K562 (cell line): ENCODE data around the gene CXCR6. TPM values are rescaled to one million over a fixed set of nuclear protein-coding genes. Genes with fewer than 3 reads are reported as not detected.

ENCODE experiments used
- ATAC-seq: fragments of 200-7000 bp; cut with Tn5 transposase; 3 replicates; pipeline ENCODE4 v1.9.1; 2020; ENCODE audit warnings: moderate library complexity
- BruUV-seq: library from RNA; stranded (reverse); fragments of 400-500 nt; replicated peaks from 2 replicates; lab custom pipeline; 2021; lab: Mats Ljungman, UMichigan
- CTCF ChIA-PET: fragments of 300-600 bp; formaldehyde crosslinking; extraction: SDS; loops from one replicate; lab custom pipeline; 2021; ENCODE audit warnings: low intra/inter-chr PET ratio; lab: Yijun Ruan, JAX
- POLR2A ChIA-PET: fragments of 300-600, 350-650 bp; sonication (Branson Sonifier 250); formaldehyde crosslinking; extraction: SDS; loops from one replicate; lab custom pipeline; 2021; ENCODE audit warnings: antibody characterized with exemption, inconsistent platforms; lab: Yijun Ruan, JAX
- DNase-seq, 4 experiments: peaks; one replicate each; pipeline versions ENCODE4 v3.0.0 to v3.0.0-alpha.2; 2011 to 2018; ENCODE audit warnings: low spot score in 3 of 4, mixed read lengths in 3 of 4; ENCODE audit errors: extremely low read depth in 1 of 4
- FAIRE-seq: peaks from 2 replicates; lab custom pipeline; 2011; peaks lifted over from hg19 to GRCh38; lab: Jason Lieb, UNC
- H2AFZ ChIP-seq: 2 replicates; pipeline ENCODE4 v1.6.0; 2011; ENCODE audit warnings: low read depth, low read length, control low read depth, inconsistent platforms
- H3K27ac ChIP-seq: fragments of 200-600 bp; 3 replicates; pipeline ENCODE4 v1.8.0; 2011; ENCODE audit warnings: low read depth, mild to moderate bottlenecking, control low read depth, inconsistent platforms, low read length, moderate library complexity, mixed read lengths; ENCODE audit errors: extremely low read depth
- H3K27me3 ChIP-seq, 2 experiments: fragments of 300-600 bp in 1 of 2; 2 replicates in 1 of 2; 3 replicates in 1 of 2; pipeline versions ENCODE4 v1.6.0 to v1.8.0; 2011; ENCODE audit warnings: inconsistent platforms in 2 of 2, low read length in 2 of 2, mild to moderate bottlenecking in 1 of 2, mixed read lengths in 1 of 2, moderate library complexity in 1 of 2; ENCODE audit not compliant: control insufficient read depth in 2 of 2, insufficient read depth in 2 of 2
- H3K36me3 ChIP-seq: fragments of 300-600 bp; 3 replicates; pipeline ENCODE4 v1.8.0; 2011; ENCODE audit warnings: mild to moderate bottlenecking, low read length, inconsistent platforms; ENCODE audit not compliant: control insufficient read depth, insufficient read depth
- H3K4me1 ChIP-seq, 2 experiments: fragments of 200-600 bp in 1 of 2; replicated peaks in 1 of 2; 2 replicates in 1 of 2; 3 replicates in 1 of 2; pipeline versions ENCODE4 v1.5.1 to v1.8.0; 2011; ENCODE audit warnings: inconsistent platforms in 2 of 2, low read length in 2 of 2, mild to moderate bottlenecking in 1 of 2, mixed read lengths in 1 of 2, moderate library complexity in 1 of 2; ENCODE audit not compliant: control insufficient read depth in 2 of 2, insufficient read depth in 2 of 2
- H3K4me2 ChIP-seq: 2 replicates; pipeline ENCODE4 v1.6.1; 2011; ENCODE audit warnings: low read length, control low read depth, inconsistent platforms, mixed read lengths; ENCODE audit not compliant: insufficient read depth
- H3K4me3 ChIP-seq: fragments of 200-600 bp; sonication (generic), shearing (Covaris generic); 2 replicates; pipeline ENCODE4 v1.5.1; 2016; ENCODE audit warnings: control low read depth, inconsistent platforms
- H3K79me2 ChIP-seq: fragments of 200-600 bp; 3 replicates; pipeline ENCODE4 v1.8.0; 2011; ENCODE audit warnings: low read length, inconsistent platforms; ENCODE audit not compliant: control insufficient read depth, insufficient read depth
- H3K9ac ChIP-seq, 2 experiments: 2 replicates each; pipeline versions ENCODE4 v1.6.0 to v1.6.1; 2011; ENCODE audit warnings: low read depth in 2 of 2, low read length in 2 of 2, control low read depth in 1 of 2, inconsistent platforms in 1 of 2, mild to moderate bottlenecking in 1 of 2, mixed read lengths in 1 of 2; ENCODE audit not compliant: insufficient read depth in 1 of 2
- H3K9me1 ChIP-seq: one replicate; pipeline ENCODE4 v1.6.0; 2011; ENCODE audit warnings: inconsistent platforms, mild to moderate bottlenecking, low read length, moderate library complexity; ENCODE audit not compliant: control insufficient read depth, insufficient read depth
- H3K9me3 ChIP-seq: replicated peaks from 2 replicates; pipeline ENCODE4 v1.5.1; 2011; ENCODE audit warnings: low read depth, low read length, inconsistent platforms; ENCODE audit not compliant: control insufficient read depth, insufficient read depth
- H4K20me1 ChIP-seq: replicated peaks from 2 replicates; pipeline ENCODE4 v1.6.1; 2011; ENCODE audit warnings: low read length, inconsistent platforms, mixed read lengths; ENCODE audit not compliant: control insufficient read depth, insufficient read depth
- CAMTA2 ChIP-seq: fragments of 250-450 bp; sonication (Bioruptor Pico); conservative IDR thresholded peaks from 2 replicates; pipeline ENCODE4 v1.5.1; 2022
- EP300 ChIP-seq: IDR thresholded peaks from 2 replicates; pipeline ENCODE4 v1.6.1; 2012; ENCODE audit warnings: low read length, improper control_type of control experiment
- MIER1 ChIP-seq: fragments of 450-650 bp; IDR thresholded peaks from 2 replicates; pipeline ENCODE4 v1.6.1; 2016; ENCODE audit warnings: antibody characterized with exemption, mild to moderate bottlenecking, low read depth
- SIRT6 ChIP-seq: IDR thresholded peaks from one replicate; pipeline ENCODE4 v1.6.1; 2012; ENCODE audit warnings: low read depth, mild to moderate bottlenecking, control low read depth, inconsistent platforms, low read length, moderate library complexity
- SUPT5H ChIP-seq: fragments of 450-650 bp; IDR thresholded peaks from 2 replicates; pipeline ENCODE4 v1.6.1; 2016
- TSC22D4 ChIP-seq: fragments of 450-650 bp; IDR thresholded peaks from 2 replicates; pipeline ENCODE4 v1.6.1; 2016; ENCODE audit warnings: missing genetic modification characterization, missing biosample characterization, control low read depth
- ZBTB7A ChIP-seq: IDR thresholded peaks from 2 replicates; pipeline ENCODE4 v1.6.1; 2011; ENCODE audit warnings: low read depth, mild to moderate bottlenecking, low read length, moderate library complexity, borderline replicate concordance; ENCODE audit not compliant: control insufficient read depth
- ZNF766 ChIP-seq: fragments of 200-800 bp; sonication (Bioruptor generic); conservative IDR thresholded peaks from 2 replicates; pipeline ENCODE4 v1.6.1; 2016; ENCODE audit warnings: missing genetic modification characterization, missing compliant biosample characterization
- WGBS: fragments of 100-300 bp; shearing (Covaris generic); methylation state at CpG from one replicate; pipeline ENCODE4 v1.1.6; 2016; ENCODE audit warnings: low coverage, mixed read lengths; ENCODE audit not compliant: insufficient coverage; ENCODE audit errors: missing lambda C conversion rate; 5-methylcytosine and 5-hydroxymethylcytosine counted together
- in situ Hi-C: fragments of 300-500 bp; cut with MboI; formaldehyde crosslinking; loops from 4 replicates; pipeline ENCODE4 v1.15.0; 2018; ENCODE audit warnings: inconsistent platforms, mixed read lengths
- intact Hi-C: fragments of 100-400 bp; cut with micrococcal nuclease; formaldehyde crosslinking; loops from 2 replicates; pipeline ENCODE4 v1.14.2; 2022
- polyA plus RNA-seq, 8 experiments: library from polyadenylated mRNA; depleted of rRNA in 4 of 8; stranded (reverse) in 5 of 8; unstranded in 3 of 8; fragments of >200 nt; fragmentation: Nextera tagmentation in 2 of 8; fragmentation: Illumina TruSeq in 1 of 8; extraction: Ambion mirVana in 2 of 8; extraction: Trizol in 1 of 8; gene quantifications; 2 replicates each; pipeline versions ENCODE4 v1.2.1 to v1.2.3, GENCODE V29; 2011 to 2014; ENCODE audit warnings: inconsistent platforms in 1 of 8, missing spikeins in 1 of 8
- total RNA-seq, 7 experiments: library from RNA; depleted of rRNA in 6 of 7; stranded (reverse); fragments of >200 nt in 6 of 7; fragmentation: Illumina TruSeq in 2 of 7; extraction: Trizol in 2 of 7; gene quantifications; 2 replicates each; pipeline versions ENCODE4 v1.2.1 to v1.2.3, GENCODE V29; 2011 to 2021; ENCODE audit warnings: low replicate concordance in 1 of 7
- TF ChIP-seq, protein P1 (sequence below): fragments of 250-450 bp; sonication (Bioruptor Pico); IDR thresholded peaks from 2 replicates; pipeline ENCODE4 v1.4.0; 2020
- TF ChIP-seq, protein P2 (sequence below): fragments of 250-450 bp; sonication (Bioruptor Pico); IDR thresholded peaks from 2 replicates; pipeline ENCODE4 v1.6.1; 2021; ENCODE audit warnings: mild to moderate bottlenecking

Gene CXCR6
- total and polyA plus RNA-seq, 9 of the 15 experiments (the other 6 are each of a cell fraction or from before 2014, with no cell fraction given) = 0.28 TPM; not detected in 8

DNA sequence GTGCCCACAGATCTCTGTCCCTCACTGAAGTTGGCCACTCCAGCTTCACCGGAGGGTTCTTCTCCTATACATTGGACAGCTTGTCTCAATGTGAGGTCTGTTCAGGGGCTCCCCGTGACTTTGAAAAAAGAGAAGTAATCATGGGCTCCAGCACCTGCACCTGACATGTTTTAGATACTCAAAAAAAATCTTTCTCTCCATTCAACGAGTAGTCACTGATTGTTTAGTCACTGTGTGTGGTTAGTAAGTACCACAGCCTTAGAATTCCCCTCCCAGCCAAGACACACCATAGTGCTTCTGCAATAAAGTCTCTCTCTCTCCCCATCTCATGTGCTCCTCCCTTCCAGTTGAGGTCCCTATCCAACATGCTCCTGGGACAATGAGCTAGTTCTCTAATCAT lies 38.3 kb upstream of the CXCR6 start:
- peaks cover 20 to 70% of the 10 kb centered on the region in 2 experiments for H3K27me3 ChIP-seq
- TF ChIP-seq, protein P1, sequence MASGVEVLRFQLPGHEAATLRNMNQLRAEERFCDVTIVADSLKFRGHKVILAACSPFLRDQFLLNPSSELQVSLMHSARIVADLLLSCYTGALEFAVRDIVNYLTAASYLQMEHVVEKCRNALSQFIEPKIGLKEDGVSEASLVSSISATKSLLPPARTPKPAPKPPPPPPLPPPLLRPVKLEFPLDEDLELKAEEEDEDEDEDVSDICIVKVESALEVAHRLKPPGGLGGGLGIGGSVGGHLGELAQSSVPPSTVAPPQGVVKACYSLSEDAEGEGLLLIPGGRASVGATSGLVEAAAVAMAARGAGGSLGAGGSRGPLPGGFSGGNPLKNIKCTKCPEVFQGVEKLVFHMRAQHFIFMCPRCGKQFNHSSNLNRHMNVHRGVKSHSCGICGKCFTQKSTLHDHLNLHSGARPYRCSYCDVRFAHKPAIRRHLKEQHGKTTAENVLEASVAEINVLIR (CRISPR knock-in tag) = no peak
- TF ChIP-seq, protein P2, sequence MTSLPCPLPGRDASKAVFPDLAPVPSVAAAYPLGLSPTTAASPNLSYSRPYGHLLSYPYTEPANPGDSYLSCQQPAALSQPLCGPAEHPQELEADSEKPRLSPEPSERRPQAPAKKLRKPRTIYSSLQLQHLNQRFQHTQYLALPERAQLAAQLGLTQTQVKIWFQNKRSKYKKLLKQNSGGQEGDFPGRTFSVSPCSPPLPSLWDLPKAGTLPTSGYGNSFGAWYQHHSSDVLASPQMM (CRISPR knock-in tag) = no peak
- TF ChIP-seq ZBTB7A (no peak), ZNF766 (CRISPR knock-in tag) (no peak), SUPT5H (no peak), TSC22D4 (tag) (no peak), MIER1 (no peak), CAMTA2 (CRISPR knock-in tag) (no peak), SIRT6 (no peak), EP300 (no peak)
- H3K27ac ChIP-seq = no peak overlapping the region
- in situ Hi-C loops = no loop called here
- no peaks in the 10 kb centered on the region for H3K9me3 ChIP-seq
- intact Hi-C loops = loop anchor here (10.0 kb wide), 1 partner anchor 390 kb away; no protein-coding TSS in a partner anchor
- no peaks in the 10 kb centered on the region for H3K36me3 ChIP-seq
- H3K9me1 ChIP-seq = peaks cover 2% of the 10 kb centered on the region
- WGBS = 2% methylated on average over 3 of the region's 3 CpGs
- POLR2A ChIA-PET = interaction anchor here (1.8 kb wide), 1 partner anchor 11 kb away, joined by 4 read pairs; no protein-coding TSS in a partner anchor
- no TSS peak for BruUV-seq
- DNase-seq (no peak), FAIRE-seq (no peak), ATAC-seq (no peak)
- H3K4me1 ChIP-seq = peaks cover 0 to 3% of the 10 kb centered on the region in 2 experiments; a peak in 3 of 5 replicates
- H3K4me2 ChIP-seq = no peak overlapping the region
- H4K20me1 ChIP-seq = no peaks in the 10 kb centered on the region; the same call in 1 of the 2 replicates
- no peaks in the 10 kb centered on the region for H3K79me2 ChIP-seq
- no peak overlapping the region for H3K9ac ChIP-seq
- CTCF ChIA-PET = no interaction called here
- H3K4me3 ChIP-seq = no peak overlapping the region
- no peak overlapping the region for H2AFZ ChIP-seq
